Middle frontal gyrus (tissue), 1 donor: ENCODE results near the gene TUBGCP6.

Experiments used
- DNase-seq: peaks from one replicate; pipeline ENCODE4 v3.0.0-alpha.2; 2015; ENCODE audit warnings: low spot score; ENCODE audit errors: extremely low spot score

The TUBGCP6 gene

GRCh38 chr22:50184004-50184901 is 60.6 kb downstream of the TUBGCP6 start:
- no peak for DNase-seq

- DNase-seq: no peak
These were observed 61.5 kb downstream of the TUBGCP6 start for GRCh38 chr22:50183141-50183971.

GRCh38 chr22:50182176-50183081 is 62.4 kb downstream of the TUBGCP6 start:
- DNase-seq: no peak

GRCh38 chr22:50180727-50181521 is 63.9 kb downstream of the TUBGCP6 start:
- DNase-seq: no peak

- DNase-seq: no peak
These were observed 64.7 kb downstream of the TUBGCP6 start for GRCh38 chr22:50179937-50180726.

GRCh38 chr22:50178871-50179869 is 65.7 kb downstream of the TUBGCP6 start:
- DNase-seq: no peak

GRCh38 chr22:50178471-50178864 is 66.4 kb downstream of the TUBGCP6 start:
- DNase-seq: no peak

GRCh38 chr22:50177537-50178470 is 67.0 kb downstream of the TUBGCP6 start:
- no peak for DNase-seq

- DNase-seq: no peak
These were observed 67.8 kb downstream of the TUBGCP6 start for GRCh38 chr22:50176850-50177536.

GRCh38 chr22:50175921-50176849 is 68.6 kb downstream of the TUBGCP6 start:
- DNase-seq: no peak

- no peak for DNase-seq
These were observed 69.7 kb downstream of the TUBGCP6 start for GRCh38 chr22:50175191-50175461.

GRCh38 chr22:50174382-50175190 is 70.2 kb downstream of the TUBGCP6 start:
- DNase-seq: no peak

GRCh38 chr22:50173983-50174355 is 70.9 kb downstream of the TUBGCP6 start:
- no peak for DNase-seq

GRCh38 chr22:50173311-50173982 is 71.4 kb downstream of the TUBGCP6 start:
- no peak for DNase-seq
